ENCODE measurements around the gene PMVK. TPM values are rescaled to one million over a fixed set of nuclear protein-coding genes. Genes with fewer than 3 reads are reported as not detected.

The PMVK gene
- total RNA-seq, 1 donor = 6.2 TPM

DNA sequence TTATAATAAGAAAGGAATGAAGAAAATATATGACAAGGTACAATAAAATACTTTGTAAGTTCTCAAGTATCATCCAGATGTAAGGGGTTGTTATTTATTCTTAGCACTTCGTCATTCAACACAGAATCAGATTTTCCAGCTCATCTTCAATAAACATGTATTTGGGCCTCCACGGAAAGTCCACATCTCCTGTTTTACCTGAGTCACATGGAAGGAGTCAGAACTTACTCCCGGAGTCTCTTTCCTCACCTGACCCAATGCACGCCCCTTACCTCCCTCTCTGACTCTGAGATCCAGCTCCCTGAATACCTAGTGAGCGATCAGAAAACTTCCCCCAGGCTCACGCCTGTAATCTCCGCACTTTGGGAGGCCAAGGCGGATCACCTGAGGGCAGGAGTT lies 1.5 kb upstream of the PMVK start:
- no peaks in the 10 kb centered on the region for H3K27me3 ChIP-seq (ENCODE audit: insufficient read depth, low read length)
- peak overlapping the region; percentile 99 for H3K27ac ChIP-seq (ENCODE audit: low read depth, low read length)
- peak overlapping the region; percentile 98 for H3K4me3 ChIP-seq (ENCODE audit: insufficient read depth, low read length)
- no peaks in the 10 kb centered on the region for H3K36me3 ChIP-seq (ENCODE audit: insufficient read depth, low read length)
- peaks cover 15% of the 10 kb centered on the region for H3K4me1 ChIP-seq (ENCODE audit: insufficient read depth, low read length)
- peak overlapping the region; percentile 99 for H3K4me2 ChIP-seq (ENCODE audit: insufficient read depth, low read length)
- no peaks in the 10 kb centered on the region for H4K20me1 ChIP-seq (ENCODE audit: insufficient read depth, low read length)
- peaks cover 9% of the 10 kb centered on the region for H3K79me2 ChIP-seq (ENCODE audit: insufficient read depth, low read length)
- no peak for DNase-seq (ENCODE audit: insufficient read length, low spot score, missing footprints)
- no peaks in the 10 kb centered on the region for H3K9me3 ChIP-seq (ENCODE audit: low read depth, low read length)
- peak overlapping the region; percentile 100 for H2AFZ ChIP-seq (ENCODE audit: low read length)
- TF ChIP-seq, protein P1, sequence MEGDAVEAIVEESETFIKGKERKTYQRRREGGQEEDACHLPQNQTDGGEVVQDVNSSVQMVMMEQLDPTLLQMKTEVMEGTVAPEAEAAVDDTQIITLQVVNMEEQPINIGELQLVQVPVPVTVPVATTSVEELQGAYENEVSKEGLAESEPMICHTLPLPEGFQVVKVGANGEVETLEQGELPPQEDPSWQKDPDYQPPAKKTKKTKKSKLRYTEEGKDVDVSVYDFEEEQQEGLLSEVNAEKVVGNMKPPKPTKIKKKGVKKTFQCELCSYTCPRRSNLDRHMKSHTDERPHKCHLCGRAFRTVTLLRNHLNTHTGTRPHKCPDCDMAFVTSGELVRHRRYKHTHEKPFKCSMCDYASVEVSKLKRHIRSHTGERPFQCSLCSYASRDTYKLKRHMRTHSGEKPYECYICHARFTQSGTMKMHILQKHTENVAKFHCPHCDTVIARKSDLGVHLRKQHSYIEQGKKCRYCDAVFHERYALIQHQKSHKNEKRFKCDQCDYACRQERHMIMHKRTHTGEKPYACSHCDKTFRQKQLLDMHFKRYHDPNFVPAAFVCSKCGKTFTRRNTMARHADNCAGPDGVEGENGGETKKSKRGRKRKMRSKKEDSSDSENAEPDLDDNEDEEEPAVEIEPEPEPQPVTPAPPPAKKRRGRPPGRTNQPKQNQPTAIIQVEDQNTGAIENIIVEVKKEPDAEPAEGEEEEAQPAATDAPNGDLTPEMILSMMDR (IDR thresholded peaks at IDR 0.05; ENCODE audit: extremely low read depth, low read depth, low read length) = no peak

DNA sequence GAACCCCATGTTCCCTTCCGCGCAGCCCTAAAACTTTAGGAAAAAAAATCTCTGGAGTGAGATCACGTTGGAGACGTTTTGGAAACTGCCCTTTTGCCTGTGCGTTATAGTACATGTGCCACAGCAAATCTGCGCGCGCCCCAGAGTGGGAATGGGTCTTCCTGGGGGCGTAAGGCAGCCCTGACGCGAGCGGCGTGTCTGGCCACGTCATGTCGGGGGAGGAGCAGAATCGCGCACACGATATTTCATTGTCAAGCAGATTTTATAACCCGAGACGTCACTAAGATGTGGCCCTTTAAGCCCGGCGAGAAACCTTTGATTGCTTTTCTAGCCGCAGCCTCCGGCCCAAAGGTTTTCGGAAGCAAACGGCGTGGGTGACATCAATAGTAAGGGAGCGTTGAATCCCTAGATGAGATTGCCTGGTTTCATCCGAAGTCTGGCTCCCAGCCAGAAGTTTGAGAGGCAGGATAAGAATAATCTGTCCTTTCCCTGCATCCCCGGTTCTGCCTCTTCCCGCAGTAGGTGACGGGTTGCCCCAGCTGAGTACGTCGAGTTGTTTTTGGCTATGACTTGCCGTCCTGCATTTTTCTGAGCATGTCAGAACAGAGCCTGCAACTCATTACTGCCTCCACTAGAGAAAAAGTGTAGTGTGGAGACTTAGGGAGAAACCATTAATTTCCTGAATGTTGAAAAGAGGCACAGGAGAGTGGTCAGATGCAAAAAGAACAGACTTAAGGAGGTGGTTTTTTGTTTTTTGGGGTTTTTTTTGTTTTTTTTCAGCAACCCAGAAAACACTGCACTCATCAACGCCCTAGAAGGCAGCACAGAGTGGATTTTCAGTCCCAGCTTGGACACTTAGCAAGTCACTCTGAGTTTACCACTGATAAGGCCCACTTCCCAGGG lies 817 bp upstream of the PMVK start:
- H3K36me3 ChIP-seq (ENCODE audit: insufficient read depth, low read length) = no peaks in the 10 kb centered on the region

DNA sequence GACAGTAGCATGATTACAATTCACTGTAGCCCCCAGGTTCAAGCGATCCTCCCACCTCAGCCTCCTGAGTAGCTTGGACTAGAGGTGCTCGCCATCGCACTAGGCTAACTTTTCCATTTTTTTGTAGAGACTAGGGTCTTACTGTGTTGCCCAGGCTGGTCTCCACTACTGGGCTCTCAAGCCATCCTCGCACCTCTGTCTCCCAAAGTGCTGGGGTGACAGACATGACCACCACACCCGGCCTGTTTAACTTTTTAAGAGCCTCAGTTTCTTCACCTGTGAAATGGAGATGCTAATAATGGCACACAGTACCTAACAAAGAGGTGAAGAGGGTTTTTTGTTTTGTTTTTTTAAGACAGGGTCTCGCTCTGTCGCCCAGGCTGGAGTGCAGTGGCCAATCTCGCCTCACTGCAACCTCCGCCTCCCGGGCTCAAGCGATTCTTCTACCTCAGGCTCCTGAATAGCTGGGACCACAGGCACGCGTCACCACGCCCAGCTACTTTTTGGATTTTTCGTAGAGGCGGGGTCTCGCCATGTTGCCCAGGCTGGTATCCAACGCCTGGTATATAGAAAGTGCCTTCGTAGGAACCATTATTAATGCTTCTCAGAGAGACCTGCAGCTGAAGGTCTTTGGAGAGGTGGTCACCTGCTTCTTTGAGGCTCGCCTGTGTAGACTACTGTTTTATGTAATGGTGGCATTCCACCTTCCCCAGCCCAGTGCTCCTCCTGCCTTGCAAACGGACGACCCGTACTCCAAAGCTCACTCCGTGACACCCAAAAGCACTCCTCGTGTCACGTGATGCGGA lies 567 bp downstream of the PMVK start:
- Histone ChIP-seq H2AFZ (ENCODE audit: low read length) (peak overlapping the region; percentile 100), H3K4me3 (ENCODE audit: insufficient read depth, low read length) (peak overlapping the region; percentile 98), H3K36me3 (ENCODE audit: insufficient read depth, low read length) (no peaks in the 10 kb centered on the region)

More for the DNA sequence above, 817 bp upstream of the PMVK start:
- Histone ChIP-seq H3K4me3 (ENCODE audit: insufficient read depth, low read length) (peak overlapping the region; percentile 98), H3K27me3 (ENCODE audit: insufficient read depth, low read length) (no peaks in the 10 kb centered on the region), H3K9me3 (ENCODE audit: low read depth, low read length) (no peaks in the 10 kb centered on the region), H3K4me2 (ENCODE audit: insufficient read depth, low read length) (peak overlapping the region; percentile 99), H3K4me1 (ENCODE audit: insufficient read depth, low read length) (peaks cover 15% of the 10 kb centered on the region), H3K27ac (ENCODE audit: low read depth, low read length) (peak overlapping the region; percentile 99), H4K20me1 (ENCODE audit: insufficient read depth, low read length) (no peaks in the 10 kb centered on the region), H3K79me2 (ENCODE audit: insufficient read depth, low read length) (peaks cover 9% of the 10 kb centered on the region), H2AFZ (ENCODE audit: low read length) (peak overlapping the region; percentile 100)
- peak; percentile 96 for DNase-seq (ENCODE audit: insufficient read length, low spot score, missing footprints)
- TF ChIP-seq, protein P1 (IDR thresholded peaks at IDR 0.05; ENCODE audit: extremely low read depth, low read depth, low read length) = peak; percentile 40

More for the DNA sequence above, 567 bp downstream of the PMVK start:
- Histone ChIP-seq H4K20me1 (ENCODE audit: insufficient read depth, low read length) (no peaks in the 10 kb centered on the region), H3K4me2 (ENCODE audit: insufficient read depth, low read length) (peak overlapping the region; percentile 99), H3K27me3 (ENCODE audit: insufficient read depth, low read length) (no peaks in the 10 kb centered on the region), H3K79me2 (ENCODE audit: insufficient read depth, low read length) (peaks cover 9% of the 10 kb centered on the region), H3K4me1 (ENCODE audit: insufficient read depth, low read length) (peaks cover 15% of the 10 kb centered on the region), H3K27ac (ENCODE audit: low read depth, low read length) (peak overlapping the region; percentile 99), H3K9me3 (ENCODE audit: low read depth, low read length) (no peaks in the 10 kb centered on the region)
- TF ChIP-seq, protein P1 (IDR thresholded peaks at IDR 0.05; ENCODE audit: extremely low read depth, low read depth, low read length) = no peak
- DNase-seq (ENCODE audit: insufficient read length, low spot score, missing footprints) = peak; percentile 19
